Psoas muscle (tissue), 8 donors: ENCODE results near the gene BFSP1. TPM values are rescaled to one million over a fixed set of nuclear protein-coding genes. Genes with fewer than 3 reads are reported as not detected.

Source experiments
- ATAC-seq, 4 donors: fragments of 200-7000 bp; cut with Tn5 transposase; one replicate each; pipeline ENCODE4 v1.9.1; 2020; ENCODE audit warnings: moderate library complexity in 3 of 4, mild to moderate bottlenecking in 2 of 4
- DNase-seq, 2 donors: peaks; one replicate each; pipeline ENCODE4 v3.0.0-alpha.2; 2020
- H3K27ac ChIP-seq: fragments of 200-600 bp; one replicate; pipeline ENCODE4 v1.8.0; 2022
- H3K27me3 ChIP-seq, 3 donors: fragments of 200-600 bp in 1 of 3; one replicate each; pipeline versions ENCODE4 v1.6.1 to v1.8.0; 2013 to 2022; ENCODE audit warnings: low read length in 2 of 3, mild to moderate bottlenecking in 2 of 3, moderate library complexity in 1 of 3; ENCODE audit not compliant: insufficient read depth in 3 of 3
- H3K36me3 ChIP-seq, 2 donors: fragments of 200-600 bp in 1 of 2; one replicate each; pipeline versions ENCODE4 v1.6.1 to v1.8.0; 2013 to 2022; ENCODE audit warnings: low read depth in 1 of 2, mild to moderate bottlenecking in 1 of 2, moderate library complexity in 1 of 2; ENCODE audit not compliant: insufficient read depth in 1 of 2
- H3K4me1 ChIP-seq: fragments of 200-600 bp; one replicate; pipeline ENCODE4 v1.8.0; 2022
- H3K4me3 ChIP-seq: fragments of 200-600 bp; one replicate; pipeline ENCODE4 v1.8.0; 2022; ENCODE audit warnings: mild to moderate bottlenecking
- H3K9me3 ChIP-seq: fragments of 200-600 bp; one replicate; pipeline ENCODE4 v1.8.0; 2022
- WGBS, 3 donors: extraction: QIAGEN DNeasy Blood & Tissue Kit; methylation state at CpG; one replicate each; pipeline versions ENCODE4 v1.1.6 to v1.1.7; 2013; 5-methylcytosine and 5-hydroxymethylcytosine counted together
- intact Hi-C, 2 donors: fragments of 100-400 bp; cut with DNase I; formaldehyde crosslinking; loops; one replicate each; pipeline versions ENCODE4 v1.11.0 to v1.14.2; 2022
- polyA plus RNA-seq, 3 donors: library from polyadenylated mRNA; stranded (reverse); fragments of 200-250 nt; gene quantifications; one replicate each; pipeline ENCODE4 v1.2.3, GENCODE V29; 2013
- total RNA-seq, 4 donors: library from RNA; stranded (reverse); fragmentation: NEBNext Ultra II Directional in 2 of 4; extraction: Animal tissue kit (Norgen Biotek cat#: 25700) in 2 of 4; gene quantifications; one replicate each; pipeline versions ENCODE4 v1.2.1 to v1.2.4, GENCODE V29; 2021 to 2023
- TF ChIP-seq, protein P1 (sequence below): fragments of 200-600 bp; IDR thresholded peaks from one replicate; pipeline ENCODE4 v1.8.0; 2022; ENCODE audit warnings: antibody characterized with exemption
- donor health status: healthy with polysubstance abuse.
- donor health status: DM: no; HTN: no; CAD: no; lungs with moderate emphysema.
- donor health status: Bipolar disorder and iron deficiency.
- donor health status: healthy.
- donor health status: DM: yes; HTN: yes; CAD: no.
- donor health status: DM: no; HTN: no; CAD: no.
- donor health status: DM: no; HTN: no; CAD: no.
- donor health status: DM: yes; HTN: yes; CAD: no.

BFSP1 gene
- total and polyA plus RNA-seq, 7 donors, result 0.12 to 0.57 (median 0.24) TPM; not detected in 1

DNA sequence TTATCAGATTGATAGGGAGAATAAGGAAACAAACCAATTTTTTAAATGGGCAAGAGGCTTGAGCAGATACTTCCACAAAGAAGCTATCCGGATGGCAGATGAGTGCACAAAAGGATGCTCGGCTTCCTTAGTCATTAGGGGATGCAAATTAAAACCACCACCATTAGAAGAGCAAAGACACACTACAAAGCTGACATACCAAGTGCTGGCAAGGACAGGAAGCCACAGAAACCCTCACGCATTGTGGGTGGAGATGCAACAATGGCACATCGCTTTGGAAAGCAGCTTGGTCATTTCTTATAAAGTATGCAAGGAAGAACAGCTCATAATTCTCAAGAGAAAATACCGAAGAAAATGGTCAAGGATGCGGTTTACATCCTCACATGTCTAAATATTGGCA is 19.8 kb downstream of the BFSP1 start:
- Histone ChIP-seq H3K9me3 (no peaks in the 10 kb centered on the region), H3K4me3 (no peak overlapping the region), H3K36me3 (no peaks in the 10 kb centered on the region), H3K27me3 (no peaks in the 10 kb centered on the region), H3K27ac (no peak overlapping the region), H3K4me1 (no peaks in the 10 kb centered on the region)
- DNase-seq, result no peak
- ATAC-seq, result no peak
- intact Hi-C loops, result no loop called here
- WGBS, 3 donors, result 85 to 93% (median 90%) methylated on average over 6 of the region's 6 CpGs
- TF ChIP-seq, protein P1, sequence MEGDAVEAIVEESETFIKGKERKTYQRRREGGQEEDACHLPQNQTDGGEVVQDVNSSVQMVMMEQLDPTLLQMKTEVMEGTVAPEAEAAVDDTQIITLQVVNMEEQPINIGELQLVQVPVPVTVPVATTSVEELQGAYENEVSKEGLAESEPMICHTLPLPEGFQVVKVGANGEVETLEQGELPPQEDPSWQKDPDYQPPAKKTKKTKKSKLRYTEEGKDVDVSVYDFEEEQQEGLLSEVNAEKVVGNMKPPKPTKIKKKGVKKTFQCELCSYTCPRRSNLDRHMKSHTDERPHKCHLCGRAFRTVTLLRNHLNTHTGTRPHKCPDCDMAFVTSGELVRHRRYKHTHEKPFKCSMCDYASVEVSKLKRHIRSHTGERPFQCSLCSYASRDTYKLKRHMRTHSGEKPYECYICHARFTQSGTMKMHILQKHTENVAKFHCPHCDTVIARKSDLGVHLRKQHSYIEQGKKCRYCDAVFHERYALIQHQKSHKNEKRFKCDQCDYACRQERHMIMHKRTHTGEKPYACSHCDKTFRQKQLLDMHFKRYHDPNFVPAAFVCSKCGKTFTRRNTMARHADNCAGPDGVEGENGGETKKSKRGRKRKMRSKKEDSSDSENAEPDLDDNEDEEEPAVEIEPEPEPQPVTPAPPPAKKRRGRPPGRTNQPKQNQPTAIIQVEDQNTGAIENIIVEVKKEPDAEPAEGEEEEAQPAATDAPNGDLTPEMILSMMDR, result no peak

DNA sequence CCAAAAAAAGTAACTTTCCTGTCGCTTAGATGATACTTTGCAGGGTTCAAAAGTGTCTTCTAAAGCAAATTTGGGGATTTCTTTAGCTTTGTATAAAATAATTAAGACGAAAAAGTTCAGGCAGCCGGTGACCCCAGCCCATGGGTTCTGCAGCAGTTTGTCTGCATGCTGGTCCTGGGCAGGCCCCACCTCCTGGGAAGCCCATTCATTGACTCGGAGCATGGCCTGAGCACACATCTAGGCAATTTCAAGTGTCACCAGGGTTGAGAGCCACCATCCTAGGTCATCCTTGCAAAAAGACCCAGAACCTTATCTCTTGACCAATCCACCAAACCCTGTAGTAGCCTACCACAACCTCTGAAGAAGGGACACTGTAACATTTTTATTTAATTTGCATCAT is 20.6 kb downstream of the BFSP1 start:
- intact Hi-C loops, result no loop called here
- Histone ChIP-seq H3K4me3 (no peak overlapping the region), H3K4me1 (no peaks in the 10 kb centered on the region), H3K27ac (no peak overlapping the region), H3K27me3 (no peaks in the 10 kb centered on the region), H3K9me3 (no peaks in the 10 kb centered on the region), H3K36me3 (no peaks in the 10 kb centered on the region)
- TF ChIP-seq, protein P1, result no peak
- ATAC-seq, result no peak
- DNase-seq, result no peak
- 49 to 82% (median 76%) methylated on average over 4 of the region's 4 CpGs for WGBS, 3 donors

DNA sequence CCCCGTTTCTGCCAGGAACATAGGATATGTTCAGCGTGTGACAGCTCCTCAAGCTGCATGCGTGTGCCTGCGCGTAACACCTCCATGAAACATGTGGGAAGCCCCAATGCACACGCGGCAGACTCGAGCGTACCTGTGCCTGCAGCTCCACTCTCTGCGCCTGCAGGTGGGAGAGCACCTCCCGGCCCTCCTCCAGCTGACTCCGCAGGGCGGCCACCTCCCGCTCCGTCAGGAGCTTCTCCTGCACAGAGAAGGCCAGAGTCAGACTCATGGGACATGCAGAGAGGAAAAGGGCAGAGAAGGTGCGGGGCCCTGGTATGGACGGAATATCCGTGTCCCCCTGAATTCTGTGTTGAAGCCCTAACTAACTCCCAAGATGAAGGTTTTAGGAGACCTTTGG is 22.4 kb downstream of the BFSP1 start:
- intact Hi-C loops, result loop anchor here in 1 of 2 donors (10.0 kb wide), 2 partner anchors 486 to 766 kb away; no protein-coding TSS in a partner anchor
- WGBS, 3 donors, result 90 to 98% (median 94%) methylated on average over 18 of the region's 18 CpGs

DNA sequence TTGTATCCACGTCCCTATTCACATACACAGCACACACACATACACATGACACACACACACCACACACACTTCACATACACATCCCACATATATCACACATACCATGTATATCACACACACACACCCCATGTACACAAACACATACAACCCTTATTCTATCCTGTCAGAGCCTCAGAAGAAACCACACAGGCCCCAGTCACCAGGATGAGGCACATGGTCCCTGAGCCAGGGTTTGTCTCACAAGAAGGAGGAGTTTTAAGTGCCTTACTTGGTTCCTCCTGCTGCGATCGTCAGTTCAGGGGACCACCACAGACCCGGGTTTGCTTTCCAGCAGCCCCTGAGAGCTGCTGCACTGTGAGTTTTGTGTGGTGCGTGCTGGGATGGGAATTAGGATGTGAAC is 23.6 kb downstream of the BFSP1 start:
- WGBS, 3 donors, result 85 to 92% (median 87%) methylated on average over 5 of the region's 5 CpGs
- intact Hi-C loops, result loop anchor here in 1 of 2 donors (10.0 kb wide), 2 partner anchors 487 to 767 kb away; no protein-coding TSS in a partner anchor
- no peaks in the 10 kb centered on the region for H3K9me3 ChIP-seq

More for the DNA sequence above, 22.4 kb downstream of the BFSP1 start:
- no peaks in the 10 kb centered on the region for H3K36me3 ChIP-seq
- no peaks in the 10 kb centered on the region for H3K9me3 ChIP-seq
- no peak overlapping the region for H3K4me3 ChIP-seq
- TF ChIP-seq, protein P1, result no peak
- H3K27me3 ChIP-seq, result no peaks in the 10 kb centered on the region
- no peak for ATAC-seq
- no peak for DNase-seq
- H3K27ac ChIP-seq, result no peak overlapping the region
- no peaks in the 10 kb centered on the region for H3K4me1 ChIP-seq

More for the DNA sequence above, 23.6 kb downstream of the BFSP1 start:
- Histone ChIP-seq H3K4me3 (no peak overlapping the region), H3K27ac (no peak overlapping the region), H3K4me1 (no peaks in the 10 kb centered on the region), H3K36me3 (no peaks in the 10 kb centered on the region), H3K27me3 (no peaks in the 10 kb centered on the region)
- TF ChIP-seq, protein P1, result no peak
- DNase-seq, result no peak
- no peak for ATAC-seq
